Measurements from ENCODE around the gene CFH.
"Not testable (repeated sequence)": the region's sequence is repeated elsewhere in the genome, so short reads cannot be mapped to it uniquely, and the experiment has no call there.

The CFH gene

GRCh38 chr1:196669693-196670092, 17.9 kb downstream of the CFH start:
- DNase-seq, result no peak

GRCh38 chr1:196674908-196675307, 23.1 kb downstream of the CFH start:
- no peak for DNase-seq

- DNase-seq, result no peak
These were observed 26.1 kb downstream of the CFH start for GRCh38 chr1:196677781-196678509.

- DNase-seq, result no peak
These were observed 26.7 kb downstream of the CFH start for GRCh38 chr1:196678510-196678884.

GRCh38 chr1:196680107-196680506, 28.3 kb downstream of the CFH start:
- DNase-seq, result no peak

- DNase-seq, result no peak
These were observed 32.6 kb downstream of the CFH start for GRCh38 chr1:196684476-196684875.

- DNase-seq, result no peak
These were observed 33.7 kb downstream of the CFH start for GRCh38 chr1:196685506-196685905.

- no peak for DNase-seq
These were observed 37.2 kb downstream of the CFH start for GRCh38 chr1:196689001-196689400.

GRCh38 chr1:196690582-196690981, 38.7 kb downstream of the CFH start:
- DNase-seq, result no peak

GRCh38 chr1:196698993-196699392, 47.1 kb downstream of the CFH start:
- no peak for DNase-seq

GRCh38 chr1:196701144-196701543, 49.3 kb downstream of the CFH start:
- no peak for DNase-seq

- DNase-seq, result not testable (repeated sequence)
These were observed 58.0 kb downstream of the CFH start for GRCh38 chr1:196709892-196710291.

- no peak for DNase-seq
These were observed 66.0 kb downstream of the CFH start for GRCh38 chr1:196717868-196718267.

GRCh38 chr1:196723325-196724185, 71.7 kb downstream of the CFH start:
- DNase-seq, result no peak

- no peak for DNase-seq
These were observed 80.7 kb downstream of the CFH start for GRCh38 chr1:196732526-196732925.

GRCh38 chr1:196733091-196733970, 81.5 kb downstream of the CFH start:
- no peak for DNase-seq

- no peak for DNase-seq
These were observed 82.2 kb downstream of the CFH start for GRCh38 chr1:196734006-196734405.

GRCh38 chr1:196734460-196734859, 82.6 kb downstream of the CFH start:
- DNase-seq, result no peak

- no peak for DNase-seq
These were observed 86.9 kb downstream of the CFH start for GRCh38 chr1:196738730-196739129.

GRCh38 chr1:196743244-196743643, 91.4 kb downstream of the CFH start:
- DNase-seq, result not testable (repeated sequence)

GRCh38 chr1:196765019-196765740, 113.3 kb downstream of the CFH start:
- not testable (repeated sequence) for DNase-seq

GRCh38 chr1:196769823-196770222, 118.0 kb downstream of the CFH start:
- not testable (repeated sequence) for DNase-seq

GRCh38 chr1:196773713-196774112, 121.9 kb downstream of the CFH start:
- no peak for DNase-seq

All from 8988T (cell line).